Natural killer cell (primary cell): ENCODE measurements around the gene PIK3AP1. TPM values are rescaled to one million over a fixed set of nuclear protein-coding genes. Genes with fewer than 3 reads are reported as not detected.

Experiments
- ATAC-seq, 3 donors: fragments of 150-1000 bp in 2 of 3; fragments of 200-7000 bp in 1 of 3; cut with Tn5 transposase; 1 replicate in 1 of 3; 2 replicates in 2 of 3; pipeline ENCODE4 v1.10.0; 2021; ENCODE audit warnings: mild to moderate bottlenecking in 2 of 3, moderate library complexity in 2 of 3
- DNase-seq, 2 donors: peaks; one replicate each; pipeline versions ENCODE4 v3.0.0 to v3.0.0-alpha.2; 2013 to 2021; ENCODE audit warnings: mixed read lengths in 1 of 2
- H3K27ac ChIP-seq: one replicate; pipeline ENCODE4 v1.5.1; 2013; ENCODE audit warnings: mild to moderate bottlenecking, low read length
- H3K27me3 ChIP-seq: one replicate; pipeline ENCODE4 v1.6.1; 2013; ENCODE audit warnings: low read length; ENCODE audit not compliant: control insufficient read depth, insufficient read depth
- H3K36me3 ChIP-seq: one replicate; pipeline ENCODE4 v1.6.1; 2013; ENCODE audit warnings: low read length; ENCODE audit not compliant: control insufficient read depth, insufficient read depth
- H3K4me1 ChIP-seq: one replicate; pipeline ENCODE4 v1.6.1; 2013; ENCODE audit warnings: low read length; ENCODE audit not compliant: control insufficient read depth, insufficient read depth
- H3K4me3 ChIP-seq: one replicate; pipeline ENCODE4 v1.5.1; 2013; ENCODE audit warnings: low read length
- H3K9me3 ChIP-seq: one replicate; pipeline ENCODE4 v1.6.1; 2013; ENCODE audit warnings: low read length; ENCODE audit not compliant: control insufficient read depth, insufficient read depth
- H3K27ac Mint-ChIP-seq, 2 donors: one replicate each; pipeline ENCODE4 v1.8.0; 2022; ENCODE audit warnings: mild to moderate bottlenecking in 2 of 2, mixed read lengths in 2 of 2, moderate library complexity in 1 of 2
- H3K27me3 Mint-ChIP-seq, 2 donors: one replicate each; pipeline ENCODE4 v1.8.0; 2022; ENCODE audit warnings: low read depth in 2 of 2, mixed read lengths in 2 of 2
- H3K36me3 Mint-ChIP-seq: one replicate; pipeline ENCODE4 v1.8.0; 2022; ENCODE audit warnings: mixed read lengths
- H3K4me1 Mint-ChIP-seq, 2 donors: one replicate each; pipeline ENCODE4 v1.8.0; 2022; ENCODE audit warnings: mixed read lengths in 2 of 2
- H3K4me3 Mint-ChIP-seq: one replicate; pipeline ENCODE4 v1.8.0; 2022; ENCODE audit warnings: mild to moderate bottlenecking, moderate library complexity, mixed read lengths
- H3K9me3 Mint-ChIP-seq, 2 donors: one replicate each; pipeline ENCODE4 v1.8.0; 2022; ENCODE audit warnings: mixed read lengths in 2 of 2
- CTCF ChIP-seq: fragments of 200-600 bp; IDR thresholded peaks from one replicate; pipeline ENCODE4 v1.8.0; 2022; ENCODE audit warnings: antibody characterized with exemption
- WGBS: methylation state at CpG from one replicate; pipeline ENCODE4 v1.1.7; 2013; ENCODE audit warnings: missing lambda C conversion rate; ENCODE audit not compliant: insufficient coverage; 5-methylcytosine and 5-hydroxymethylcytosine counted together
- intact Hi-C: fragments of 100-400 bp; cut with micrococcal nuclease; formaldehyde crosslinking; loops from one replicate; pipeline ENCODE4 v1.14.2; 2022
- total RNA-seq, 4 donors: library from RNA; stranded (reverse); fragments of 120-200 nt in 1 of 4; gene quantifications; one replicate each; pipeline versions ENCODE4 v1.2.3 to v1.2.4, GENCODE V29; 2013 to 2022

Gene PIK3AP1
- total RNA-seq, 3 donors from 2014 or later (not counting 1 experiment from before 2014, with no cell fraction given), result 95.3 to 137 (median 97.1) TPM

- Histone ChIP-seq H3K27ac (no peak overlapping the region), H3K27me3 (no peaks in the 10 kb centered on the region), H3K9me3 (no peaks in the 10 kb centered on the region), H3K36me3 (peaks cover 41% of the 10 kb centered on the region), H3K4me1 (no peaks in the 10 kb centered on the region), H3K4me3 (no peak overlapping the region)
- no peak overlapping the region for H3K4me3 Mint-ChIP-seq
- no peak for DNase-seq
- H3K27ac Mint-ChIP-seq, result no peak overlapping the region
- H3K4me1 Mint-ChIP-seq, result peaks cover 0 to 3% of the 10 kb centered on the region in 2 donors
- H3K9me3 Mint-ChIP-seq, result no peaks in the 10 kb centered on the region
- no peaks in the 10 kb centered on the region for H3K27me3 Mint-ChIP-seq
- 100% methylated on average over 2 of the region's 4 CpGs for WGBS
- ATAC-seq, result no peak
- no peaks in the 10 kb centered on the region for H3K36me3 Mint-ChIP-seq
- TF ChIP-seq CTCF, result no peak
- intact Hi-C loops, result no loop called here
These were observed 87.2 kb downstream of the PIK3AP1 start for GRCh38 chr10:96632974-96633710.

- H3K36me3 ChIP-seq, result peaks cover 68% of the 10 kb centered on the region
- Mint-ChIP-seq H3K27ac (peak overlapping the region; percentile 22 to 43), H3K36me3 (peaks cover 4% of the 10 kb centered on the region), H3K4me3 (no peak overlapping the region), H3K27me3 (no peaks in the 10 kb centered on the region), H3K4me1 (peaks cover 0 to 12% of the 10 kb centered on the region in 2 donors), H3K9me3 (no peaks in the 10 kb centered on the region)
- H3K27ac ChIP-seq, result no peak overlapping the region
- H3K27me3 ChIP-seq, result no peaks in the 10 kb centered on the region
- intact Hi-C loops, result no loop called here
- ATAC-seq (no peak), DNase-seq (no peak)
- no peak overlapping the region for H3K4me3 ChIP-seq
- no peak for TF ChIP-seq CTCF
- H3K4me1 ChIP-seq, result no peaks in the 10 kb centered on the region
- 86% methylated on average over 1 of the region's 1 CpG for WGBS
- no peaks in the 10 kb centered on the region for H3K9me3 ChIP-seq
These were observed 93.0 kb downstream of the PIK3AP1 start for GRCh38 chr10:96627292-96627691.

GRCh38 chr10:96626795-96627194 is 93.5 kb downstream of the PIK3AP1 start:
- H3K4me1 Mint-ChIP-seq, result peaks cover 0 to 12% of the 10 kb centered on the region in 2 donors
- H3K27me3 Mint-ChIP-seq, result no peaks in the 10 kb centered on the region
- intact Hi-C loops, result no loop called here
- no peaks in the 10 kb centered on the region for H3K9me3 Mint-ChIP-seq
- H3K36me3 Mint-ChIP-seq, result peaks cover 7% of the 10 kb centered on the region
- no peaks in the 10 kb centered on the region for H3K9me3 ChIP-seq
- peak overlapping the region; percentile 43 to 51 for H3K27ac Mint-ChIP-seq
- DNase-seq (peak in 1 of 2 donors; percentile 31), ATAC-seq (peak; percentile 65 to 81 (median 67))
- no peaks in the 10 kb centered on the region for H3K4me1 ChIP-seq
- H3K36me3 ChIP-seq, result peaks cover 69% of the 10 kb centered on the region
- H3K27ac ChIP-seq, result no peak overlapping the region
- TF ChIP-seq CTCF, result peak; percentile 15
- 81% methylated on average over 5 of the region's 5 CpGs for WGBS
- H3K4me3 ChIP-seq, result no peak overlapping the region
- no peak overlapping the region for H3K4me3 Mint-ChIP-seq
- no peaks in the 10 kb centered on the region for H3K27me3 ChIP-seq

GRCh38 chr10:96625173-96625572 is 95.1 kb downstream of the PIK3AP1 start:
- 92% methylated on average over 1 of the region's 1 CpG for WGBS
- Mint-ChIP-seq H3K27ac (peak overlapping the region in 1 of 2 donors; percentile 45), H3K9me3 (no peaks in the 10 kb centered on the region), H3K36me3 (peaks cover 7% of the 10 kb centered on the region), H3K4me1 (peaks cover 0 to 12% of the 10 kb centered on the region in 2 donors), H3K27me3 (no peaks in the 10 kb centered on the region), H3K4me3 (no peak overlapping the region)
- H3K4me3 ChIP-seq, result no peak overlapping the region
- no peak for TF ChIP-seq CTCF
- H3K27ac ChIP-seq, result no peak overlapping the region
- H3K9me3 ChIP-seq, result no peaks in the 10 kb centered on the region
- peaks cover 81% of the 10 kb centered on the region for H3K36me3 ChIP-seq
- no peak for ATAC-seq
- intact Hi-C loops, result no loop called here
- no peaks in the 10 kb centered on the region for H3K4me1 ChIP-seq
- H3K27me3 ChIP-seq, result no peaks in the 10 kb centered on the region
- no peak for DNase-seq
